ENCODE results near the gene CKAP2L. TPM values are rescaled to one million over a fixed set of nuclear protein-coding genes. Genes with fewer than 3 reads are reported as not detected.

The CKAP2L gene
- total and polyA plus RNA-seq, 4 donors: 0.19 to 15.9 (median 0.91) TPM; not detected in 1

DNA sequence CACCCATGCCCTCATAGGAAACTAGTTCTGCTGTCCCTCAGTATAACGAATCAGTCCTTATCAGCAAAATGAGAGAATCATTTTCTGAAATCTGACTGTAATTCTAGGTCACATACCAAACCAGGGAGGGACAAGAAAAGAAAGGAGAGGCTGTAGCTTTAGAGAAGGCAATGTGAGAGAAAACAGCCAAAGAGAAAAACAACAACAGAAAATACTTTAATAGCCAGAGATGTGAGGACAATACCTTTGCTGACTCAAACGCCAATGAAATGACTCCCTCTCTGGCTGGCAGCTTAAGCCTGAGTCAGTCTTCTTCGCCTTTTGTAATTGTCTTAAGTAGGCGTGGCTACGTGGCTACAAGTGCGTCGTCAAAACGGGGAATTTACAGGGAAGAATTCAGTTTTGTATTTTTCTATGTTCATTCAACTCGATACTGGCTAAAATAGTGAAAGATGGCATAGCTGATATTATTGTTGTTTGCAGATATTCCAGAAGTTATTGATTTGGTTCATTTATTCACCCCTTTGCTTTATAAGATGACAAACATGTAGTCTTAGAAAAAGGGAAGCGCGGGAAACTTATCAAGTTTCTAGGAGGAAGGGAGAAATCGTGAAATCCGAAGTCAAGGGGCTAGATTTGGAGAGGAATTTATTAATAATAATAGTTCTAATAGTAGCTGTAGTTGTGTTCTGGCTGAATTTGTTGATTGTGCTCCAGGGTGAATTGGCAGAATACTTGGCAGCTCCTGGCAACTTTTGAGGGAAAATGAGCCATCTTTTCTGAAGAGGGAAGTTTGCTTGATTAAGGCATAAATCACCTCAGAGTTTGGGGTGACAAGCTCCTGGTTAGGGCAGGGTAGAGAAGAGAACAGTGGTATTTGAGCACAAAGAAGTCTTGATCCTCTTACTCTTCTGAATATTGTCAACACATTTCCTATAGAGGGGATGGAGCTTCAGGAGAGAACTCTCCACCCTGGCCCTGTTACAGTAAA lies 20.1 kb upstream of the CKAP2L start, which contains the start of gene IL1A:
TSS of gene IL1A (minus strand) at position 295 of the 991 bp plus-strand sequence. CDS start 723 bp downstream, outside the sequence.
- no peak for DNase-seq (ENCODE audit: low spot score)
- Histone ChIP-seq H3K9ac (ENCODE audit: low read depth in 1 of 2, low read length in 2 of 2) (no peak within 1 kb of the TSS), H3K4me3 (ENCODE audit: low read depth in 1 of 3, low read length in 3 of 3) (no peak within 1 kb of the TSS), H3K36me3 (ENCODE audit: control insufficient read depth in 4 of 4, insufficient read depth in 3 of 4, low read depth in 1 of 4, low read length in 3 of 4) (no peaks in the 10 kb centered on the region), H3K27ac (ENCODE audit: low read depth in 1 of 2, low read length in 2 of 2) (no peak within 1 kb of the TSS), H3K4me1 (ENCODE audit: control insufficient read depth in 4 of 4, insufficient read depth in 4 of 4, low read length in 3 of 4) (no peaks in the 10 kb centered on the region), H3K27me3 (ENCODE audit: control insufficient read depth in 4 of 4, insufficient read depth in 4 of 4, low read length in 3 of 4) (no peaks in the 10 kb centered on the region), H3K9me3 (ENCODE audit: control insufficient read depth in 4 of 4, low read length in 3 of 4) (no peaks in the 10 kb centered on the region)
- TF ChIP-seq EGR1 (IDR thresholded peaks at IDR 0.05; ENCODE audit: low read depth in 2 of 2) (no peak), REST (IDR thresholded peaks at IDR 0.05) (no peak), RXRA (IDR thresholded peaks at IDR 0.05) (no peak), MAX (IDR thresholded peaks at IDR 0.05) (no peak), FOXA2 (IDR thresholded peaks at IDR 0.05) (no peak), HNF4A (conservative IDR thresholded peaks at IDR 0.05) (no peak)
- TF ChIP-seq, protein P1, sequence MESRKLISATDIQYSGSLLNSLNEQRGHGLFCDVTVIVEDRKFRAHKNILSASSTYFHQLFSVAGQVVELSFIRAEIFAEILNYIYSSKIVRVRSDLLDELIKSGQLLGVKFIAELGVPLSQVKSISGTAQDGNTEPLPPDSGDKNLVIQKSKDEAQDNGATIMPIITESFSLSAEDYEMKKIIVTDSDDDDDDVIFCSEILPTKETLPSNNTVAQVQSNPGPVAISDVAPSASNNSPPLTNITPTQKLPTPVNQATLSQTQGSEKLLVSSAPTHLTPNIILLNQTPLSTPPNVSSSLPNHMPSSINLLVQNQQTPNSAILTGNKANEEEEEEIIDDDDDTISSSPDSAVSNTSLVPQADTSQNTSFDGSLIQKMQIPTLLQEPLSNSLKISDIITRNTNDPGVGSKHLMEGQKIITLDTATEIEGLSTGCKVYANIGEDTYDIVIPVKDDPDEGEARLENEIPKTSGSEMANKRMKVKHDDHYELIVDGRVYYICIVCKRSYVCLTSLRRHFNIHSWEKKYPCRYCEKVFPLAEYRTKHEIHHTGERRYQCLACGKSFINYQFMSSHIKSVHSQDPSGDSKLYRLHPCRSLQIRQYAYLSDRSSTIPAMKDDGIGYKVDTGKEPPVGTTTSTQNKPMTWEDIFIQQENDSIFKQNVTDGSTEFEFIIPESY (IDR thresholded peaks at IDR 0.05): no peak
- 57% methylated on average over 13 of the region's 13 CpGs for WGBS

- H3K4me1 ChIP-seq (ENCODE audit: control insufficient read depth in 4 of 4, insufficient read depth in 4 of 4, low read length in 3 of 4): no peaks in the 10 kb centered on the region
- 94% methylated on average over 3 of the region's 3 CpGs for WGBS
- H3K9ac ChIP-seq (ENCODE audit: low read depth in 1 of 2, low read length in 2 of 2): no peak overlapping the region
- no peaks in the 10 kb centered on the region for H3K9me3 ChIP-seq (ENCODE audit: control insufficient read depth in 4 of 4, low read length in 3 of 4)
- H3K36me3 ChIP-seq (ENCODE audit: control insufficient read depth in 4 of 4, insufficient read depth in 3 of 4, low read depth in 1 of 4, low read length in 3 of 4): no peaks in the 10 kb centered on the region
- no peak for DNase-seq (ENCODE audit: low spot score)
- no peak overlapping the region for H3K4me3 ChIP-seq (ENCODE audit: low read depth in 1 of 3, low read length in 3 of 3)
- H3K27ac ChIP-seq (ENCODE audit: low read depth in 1 of 2, low read length in 2 of 2): no peak overlapping the region
- TF ChIP-seq FOXA2 (IDR thresholded peaks at IDR 0.05) (no peak), EGR1 (IDR thresholded peaks at IDR 0.05; ENCODE audit: low read depth in 2 of 2) (no peak), MAX (IDR thresholded peaks at IDR 0.05) (no peak), HNF4G (IDR thresholded peaks at IDR 0.05) (no peak), CTCF (IDR thresholded peaks at IDR 0.05; ENCODE audit: low read depth, low read length, missing input control) (no peak), JUND (IDR thresholded peaks at IDR 0.05) (no peak), YY1 (IDR thresholded peaks at IDR 0.05) (no peak), RAD21 (IDR thresholded peaks at IDR 0.05) (no peak)
- TF ChIP-seq, protein P1 (IDR thresholded peaks at IDR 0.05): no peak
- no peaks in the 10 kb centered on the region for H3K27me3 ChIP-seq (ENCODE audit: control insufficient read depth in 4 of 4, insufficient read depth in 4 of 4, low read length in 3 of 4)
Observed at GRCh38 chr2:112783187-112783714, 18.8 kb upstream of the CKAP2L start.

Measured in liver (tissue), 9 donors.